Measurements from ENCODE around the gene ETV6. TPM values are rescaled to one million over a fixed set of nuclear protein-coding genes. Genes with fewer than 3 reads are reported as not detected.

Gene ETV6
- total and polyA plus RNA-seq, 9 of the 15 experiments (the other 6 are each of a cell fraction or from before 2014, with no cell fraction given) = 0.81 to 12.7 (median 4.1) TPM

GRCh38 chr12:11896417-11896929 is 247.0 kb downstream of the ETV6 start:
- no TSS peak for BruUV-seq (replicated peaks)
- no peak overlapping the region for H3K4me3 ChIP-seq
- H3K4me2 ChIP-seq (ENCODE audit: insufficient read depth, low read length) = no peak overlapping the region
- H3K36me3 ChIP-seq (ENCODE audit: control insufficient read depth, insufficient read depth, low read length) = no peaks in the 10 kb centered on the region
- no peaks in the 10 kb centered on the region for H3K27me3 ChIP-seq (ENCODE audit: control insufficient read depth in 2 of 2, insufficient read depth in 2 of 2, low read length in 2 of 2)
- in situ Hi-C loops (cut with MboI) = no loop called here
- no peak overlapping the region for H3K27ac ChIP-seq (ENCODE audit: extremely low read depth, low read depth, low read length)
- intact Hi-C loops (cut with micrococcal nuclease) = loop anchor here (10.0 kb wide), 1 partner anchor 162 kb away; no protein-coding TSS in a partner anchor
- FAIRE-seq (no peak), DNase-seq (ENCODE audit: extremely low read depth in 1 of 4, low spot score in 3 of 4) (no peak), ATAC-seq (no peak)
- H2AFZ ChIP-seq (ENCODE audit: low read depth, low read length) = no peak overlapping the region
- H3K9me1 ChIP-seq (ENCODE audit: control insufficient read depth, insufficient read depth, low read length) = no peaks in the 10 kb centered on the region
- H3K9me3 ChIP-seq (replicated peaks; ENCODE audit: control insufficient read depth, insufficient read depth, low read depth, low read length) = no peaks in the 10 kb centered on the region
- WGBS (ENCODE audit: insufficient coverage, low coverage, missing lambda C conversion rate) = 27% methylated on average over 3 of the region's 3 CpGs
- no peaks in the 10 kb centered on the region for H3K4me1 ChIP-seq (replicated peaks in 1 of 2; ENCODE audit: control insufficient read depth in 2 of 2, insufficient read depth in 2 of 2, low read length in 2 of 2)
- no peaks in the 10 kb centered on the region for H4K20me1 ChIP-seq (replicated peaks; ENCODE audit: control insufficient read depth, insufficient read depth, low read length)
- POLR2A ChIA-PET = no interaction called here
- CTCF ChIA-PET (ENCODE audit: low intra/inter-chr PET ratio) = no interaction called here
- no peaks in the 10 kb centered on the region for H3K79me2 ChIP-seq (ENCODE audit: control insufficient read depth, insufficient read depth, low read length)
- no peak overlapping the region for H3K9ac ChIP-seq (ENCODE audit: insufficient read depth in 1 of 2, low read depth in 2 of 2, low read length in 2 of 2)
- TF ChIP-seq ZNF75A (CRISPR knock-in tag; IDR thresholded peaks at IDR 0.05) (no peak), SNRNP70 (optimal IDR thresholded peaks at IDR 0.05; ENCODE audit: low read depth, low read length) (no peak), TCF7L2 (IDR thresholded peaks at IDR 0.05; ENCODE audit: low read depth, low read length) (no peak), RHOXF2B (CRISPR knock-in tag; conservative IDR thresholded peaks at IDR 0.05) (no peak), CBFA2T2 (conservative IDR thresholded peaks at IDR 0.05) (no peak), RBM34 (IDR thresholded peaks at IDR 0.05; ENCODE audit: borderline replicate concordance, insufficient read depth, low read length) (no peak)
- TF ChIP-seq, protein P1, sequence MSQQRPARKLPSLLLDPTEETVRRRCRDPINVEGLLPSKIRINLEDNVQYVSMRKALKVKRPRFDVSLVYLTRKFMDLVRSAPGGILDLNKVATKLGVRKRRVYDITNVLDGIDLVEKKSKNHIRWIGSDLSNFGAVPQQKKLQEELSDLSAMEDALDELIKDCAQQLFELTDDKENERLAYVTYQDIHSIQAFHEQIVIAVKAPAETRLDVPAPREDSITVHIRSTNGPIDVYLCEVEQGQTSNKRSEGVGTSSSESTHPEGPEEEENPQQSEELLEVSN (IDR thresholded peaks at IDR 0.05; ENCODE audit: borderline replicate concordance in 1 of 2, extremely low read depth in 1 of 2, insufficient read depth in 1 of 2, insufficient read length in 1 of 2, low read depth in 1 of 2, low read length in 1 of 2, poor library complexity in 1 of 2, severe bottlenecking in 1 of 2) = no peak
